Activated CD4-positive, alpha-beta memory T cell treated with anti-CD3 and anti-CD28 coated beads, Interleukin-2, amount 10 ng/mL, durations not matched to agents 7 days and 5 days (primary cell): ENCODE results near the gene CELA2B. TPM values are rescaled to one million over a fixed set of nuclear protein-coding genes. Genes with fewer than 3 reads are reported as not detected.
"Not testable (repeated sequence)": the region's sequence is repeated elsewhere in the genome, so short reads cannot be mapped to it uniquely, and the experiment has no call there.

Experiments used
- CTCF ChIA-PET: fragments of 350-600 bp; sonication (Branson Sonifier 250); formaldehyde crosslinking; loops from one replicate; lab custom pipeline; 2021; ENCODE audit warnings: antibody characterized with exemption, inconsistent platforms; lab: Charles Lee
- POLR2A ChIA-PET: fragments of 350-600 bp; sonication (Branson Sonifier 250); formaldehyde crosslinking; loops from one replicate; lab custom pipeline; 2021; ENCODE audit warnings: antibody characterized with exemption; lab: Charles Lee
- DNase-seq: peaks from one replicate; pipeline ENCODE4 v3.0.0-alpha.2; 2020
- H3K27ac Mint-ChIP-seq: one replicate; pipeline ENCODE4 v1.8.0; 2021; ENCODE audit warnings: mild to moderate bottlenecking, mixed read lengths
- H3K27me3 Mint-ChIP-seq: one replicate; pipeline ENCODE4 v1.8.0; 2021; ENCODE audit warnings: mixed read lengths
- H3K36me3 Mint-ChIP-seq: one replicate; pipeline ENCODE4 v1.8.0; 2021; ENCODE audit warnings: low read depth, mixed read lengths
- H3K4me1 Mint-ChIP-seq: one replicate; pipeline ENCODE4 v1.8.0; 2021; ENCODE audit warnings: mixed read lengths
- H3K4me3 Mint-ChIP-seq: one replicate; pipeline ENCODE4 v1.8.0; 2021; ENCODE audit warnings: mild to moderate bottlenecking, mixed read lengths
- H3K9me3 Mint-ChIP-seq: one replicate; pipeline ENCODE4 v1.8.0; 2021; ENCODE audit warnings: mixed read lengths
- total RNA-seq, 2 experiments: library from RNA; stranded (reverse); gene quantifications; one replicate each; pipeline ENCODE4 v1.2.3, GENCODE V29; 2021

The CELA2B gene
- total RNA-seq, 2 experiments from 2014 or later: not detected

GRCh38 chr1:15500184-15501178 is 24.6 kb downstream of the CELA2B start:
- no peaks in the 10 kb centered on the region for H3K9me3 Mint-ChIP-seq
- H3K4me1 Mint-ChIP-seq: no peaks in the 10 kb centered on the region
- POLR2A ChIA-PET: no interaction called here
- H3K27me3 Mint-ChIP-seq: no peaks in the 10 kb centered on the region
- no peak overlapping the region for H3K27ac Mint-ChIP-seq
- no peak overlapping the region for H3K4me3 Mint-ChIP-seq
- no peak for DNase-seq
- H3K36me3 Mint-ChIP-seq: peaks cover 25% of the 10 kb centered on the region
- CTCF ChIA-PET: interaction anchor here (1.2 kb wide), 2 partner anchors 7 to 13 kb away, joined by 3 read pairs; no protein-coding TSS in a partner anchor

- Mint-ChIP-seq H3K4me1 (no peaks in the 10 kb centered on the region), H3K27ac (no peak overlapping the region)
- POLR2A ChIA-PET: no interaction called here
Measured at GRCh38 chr1:15501208-15502032, 25.5 kb downstream of the CELA2B start.

GRCh38 chr1:15504436-15504835 is 28.5 kb downstream of the CELA2B start:
- no peak for DNase-seq
- no peaks in the 10 kb centered on the region for H3K4me1 Mint-ChIP-seq
- CTCF ChIA-PET: no interaction called here
- no peak overlapping the region for H3K27ac Mint-ChIP-seq
- POLR2A ChIA-PET: no interaction called here
- H3K27me3 Mint-ChIP-seq: no peaks in the 10 kb centered on the region
- H3K9me3 Mint-ChIP-seq: no peaks in the 10 kb centered on the region
- no peak overlapping the region for H3K4me3 Mint-ChIP-seq
- peaks cover 14% of the 10 kb centered on the region for H3K36me3 Mint-ChIP-seq

More at GRCh38 chr1:15501208-15502032, 25.5 kb downstream of the CELA2B start:
- H3K9me3 Mint-ChIP-seq: no peaks in the 10 kb centered on the region
- peaks cover 17% of the 10 kb centered on the region for H3K36me3 Mint-ChIP-seq
- no peaks in the 10 kb centered on the region for H3K27me3 Mint-ChIP-seq
- H3K4me3 Mint-ChIP-seq: no peak overlapping the region
- CTCF ChIA-PET: interaction anchor here (0.6 to 1.3 kb wide), 4 partner anchors 8 to 1964 kb away, joined by 3 to 4 read pairs (median 4); no protein-coding TSS in a partner anchor
- peak; percentile 66 for DNase-seq

- no peaks in the 10 kb centered on the region for H3K27me3 Mint-ChIP-seq
- no peak overlapping the region for H3K27ac Mint-ChIP-seq
- peaks cover 5% of the 10 kb centered on the region for H3K4me1 Mint-ChIP-seq
- H3K36me3 Mint-ChIP-seq: peaks cover 21% of the 10 kb centered on the region
- no peaks in the 10 kb centered on the region for H3K9me3 Mint-ChIP-seq
- no peak for DNase-seq
- H3K4me3 Mint-ChIP-seq: no peak overlapping the region
- ChIA-PET CTCF (no interaction called here), POLR2A (no interaction called here)
Measured at GRCh38 chr1:15506831-15507230, 30.9 kb downstream of the CELA2B start.

GRCh38 chr1:15507278-15507677 is 31.4 kb downstream of the CELA2B start:
- Mint-ChIP-seq H3K9me3 (no peaks in the 10 kb centered on the region), H3K4me3 (no peak overlapping the region), H3K27ac (no peak overlapping the region), H3K36me3 (peaks cover 26% of the 10 kb centered on the region), H3K27me3 (no peaks in the 10 kb centered on the region), H3K4me1 (peaks cover 5% of the 10 kb centered on the region)
- ChIA-PET POLR2A (no interaction called here), CTCF (no interaction called here)
- no peak for DNase-seq

- ChIA-PET CTCF (interaction anchor here (1.2 kb wide), 1 partner anchor 60 kb away, joined by 3 read pairs; no protein-coding TSS in a partner anchor), POLR2A (no interaction called here)
- Mint-ChIP-seq H3K4me3 (no peak overlapping the region), H3K27ac (no peak overlapping the region), H3K9me3 (no peaks in the 10 kb centered on the region), H3K27me3 (no peaks in the 10 kb centered on the region), H3K4me1 (peaks cover 14% of the 10 kb centered on the region), H3K36me3 (peaks cover 35% of the 10 kb centered on the region)
- DNase-seq: no peak
Measured at GRCh38 chr1:15508700-15509487, 33.0 kb downstream of the CELA2B start.

- Mint-ChIP-seq H3K27ac (no peak overlapping the region), H3K27me3 (no peaks in the 10 kb centered on the region), H3K36me3 (peaks cover 41% of the 10 kb centered on the region), H3K4me1 (peaks cover 21% of the 10 kb centered on the region), H3K4me3 (no peak overlapping the region), H3K9me3 (no peaks in the 10 kb centered on the region)
- ChIA-PET POLR2A (no interaction called here), CTCF (interaction anchor here (1.2 kb wide), 1 partner anchor 61 kb away, joined by 3 read pairs; no protein-coding TSS in a partner anchor)
- DNase-seq: no peak
Measured at GRCh38 chr1:15509586-15509985, 33.7 kb downstream of the CELA2B start.

- Mint-ChIP-seq H3K4me3 (no peak overlapping the region), H3K9me3 (no peaks in the 10 kb centered on the region), H3K4me1 (peaks cover 32% of the 10 kb centered on the region), H3K27me3 (no peaks in the 10 kb centered on the region), H3K36me3 (peaks cover 49% of the 10 kb centered on the region), H3K27ac (no peak overlapping the region)
- CTCF ChIA-PET: no interaction called here
- no peak for DNase-seq
- POLR2A ChIA-PET: no interaction called here
Measured at GRCh38 chr1:15510611-15511405, 34.9 kb downstream of the CELA2B start.

- Mint-ChIP-seq H3K27ac (no peak overlapping the region), H3K36me3 (peaks cover 67% of the 10 kb centered on the region), H3K4me1 (peaks cover 51% of the 10 kb centered on the region), H3K27me3 (no peaks in the 10 kb centered on the region), H3K4me3 (no peak overlapping the region), H3K9me3 (no peaks in the 10 kb centered on the region)
- no peak for DNase-seq
- ChIA-PET POLR2A (interaction anchor here (1.4 kb wide), 1 partner anchor 169 kb away, joined by 3 read pairs; no protein-coding TSS in a partner anchor), CTCF (no interaction called here)
Measured at GRCh38 chr1:15513192-15513591, 37.3 kb downstream of the CELA2B start.

- no peak for DNase-seq
- POLR2A ChIA-PET: interaction anchor here (1.0 to 2.3 kb wide), 3 partner anchors 10 to 170 kb away, joined by 3 to 11 read pairs (median 4); partner anchors contain the start of gene CASP9
- H3K4me1 Mint-ChIP-seq: peaks cover 56% of the 10 kb centered on the region
- no peaks in the 10 kb centered on the region for H3K27me3 Mint-ChIP-seq
- CTCF ChIA-PET: interaction anchor here (0.6 to 1.9 kb wide), 4 partner anchors 8 to 58 kb away, joined by 3 to 4 read pairs (median 3); no protein-coding TSS in a partner anchor
- no peak overlapping the region for H3K4me3 Mint-ChIP-seq
- peaks cover 70% of the 10 kb centered on the region for H3K36me3 Mint-ChIP-seq
- no peaks in the 10 kb centered on the region for H3K9me3 Mint-ChIP-seq
- H3K27ac Mint-ChIP-seq: peak overlapping the region; percentile 80
Measured at GRCh38 chr1:15513919-15514318, 38.0 kb downstream of the CELA2B start.

- Mint-ChIP-seq H3K4me1 (peaks cover 59% of the 10 kb centered on the region), H3K27ac (peak overlapping the region; percentile 80), H3K36me3 (peaks cover 70% of the 10 kb centered on the region)
- DNase-seq, H3K27me3 Mint-ChIP-seq, H3K4me3 Mint-ChIP-seq, H3K9me3 Mint-ChIP-seq: not testable (repeated sequence)
- CTCF ChIA-PET: interaction anchor here (1.0 to 1.9 kb wide), 4 partner anchors 9 to 15 kb away, joined by 3 to 4 read pairs (median 3); partner anchors contain the start of gene DNAJC16
- POLR2A ChIA-PET: interaction anchor here (0.6 to 2.3 kb wide), 5 partner anchors 9 to 171 kb away, joined by 3 to 11 read pairs (median 4); partner anchors contain the start of gene CASP9
Measured at GRCh38 chr1:15514557-15514956, 38.7 kb downstream of the CELA2B start.
